SK-N-SH treated with all-trans-retinoic acid at 6 μM for 48 hours (cell line): ENCODE results near the gene ERH.

Experiments
- ATAC-seq: fragments of 200-7000 bp; cut with Tn5 transposase; 3 replicates; pipeline ENCODE4 v1.9.1; 2020; ENCODE audit warnings: mild to moderate bottlenecking, moderate library complexity
- ARNTL ChIP-seq: fragments of 450-650 bp; formaldehyde crosslinking; IDR thresholded peaks from 2 replicates; pipeline ENCODE4 v1.5.0; 2020; ENCODE audit warnings: low read depth, mild to moderate bottlenecking, moderate library complexity, borderline replicate concordance
- BACH2 ChIP-seq: fragments of 250-450 bp; sonication (Bioruptor Pico); IDR thresholded peaks from 2 replicates; pipeline ENCODE4 v1.9.0; 2021; ENCODE audit warnings: mild to moderate bottlenecking, borderline replicate concordance
- CREB5 ChIP-seq: fragments of 250-450 bp; sonication (Bioruptor Pico); IDR thresholded peaks from 2 replicates; pipeline ENCODE4 v1.5.1; 2020; ENCODE audit warnings: low read depth, mild to moderate bottlenecking, moderate library complexity
- CSRNP3 ChIP-seq: fragments of 250-450 bp; sonication (Bioruptor Pico); IDR thresholded peaks from 2 replicates; pipeline ENCODE4 v1.5.1; 2021; ENCODE audit warnings: mild to moderate bottlenecking, moderate library complexity
- ESRRG ChIP-seq: fragments of 250-450 bp; sonication (Bioruptor Pico); IDR thresholded peaks from 2 replicates; pipeline ENCODE4 v1.6.1; 2021; ENCODE audit warnings: mild to moderate bottlenecking
- GLIS3 ChIP-seq: fragments of 250-450 bp; sonication (Bioruptor Pico); IDR thresholded peaks from 2 replicates; pipeline ENCODE4 v1.5.0; 2020; ENCODE audit warnings: mild to moderate bottlenecking, moderate library complexity
- ISL1 ChIP-seq: fragments of 250-450 bp; sonication (Bioruptor Pico); IDR thresholded peaks from 2 replicates; pipeline ENCODE4 v2.1.2; 2022; ENCODE audit warnings: mild to moderate bottlenecking, moderate library complexity
- OSR1 ChIP-seq: fragments of 250-450 bp; sonication (Bioruptor Pico); IDR thresholded peaks from 2 replicates; pipeline ENCODE4 v1.8.0; 2022; ENCODE audit warnings: moderate library complexity, mild to moderate bottlenecking, inconsistent platforms
- POU6F1 ChIP-seq: fragments of 250-450 bp; sonication (Bioruptor Pico); IDR thresholded peaks from 2 replicates; pipeline ENCODE4 v1.8.0; 2021; ENCODE audit warnings: low read depth, mild to moderate bottlenecking, moderate library complexity, borderline replicate concordance
- PPARA ChIP-seq: fragments of 250-450 bp; sonication (Bioruptor Pico); IDR thresholded peaks from 2 replicates; pipeline ENCODE4 v1.5.0; 2020; ENCODE audit warnings: mild to moderate bottlenecking, borderline replicate concordance
- RARB ChIP-seq: fragments of 250-450 bp; sonication (Bioruptor Pico); IDR thresholded peaks from 2 replicates; pipeline ENCODE4 v1.8.0; 2021; ENCODE audit warnings: mild to moderate bottlenecking, moderate library complexity
- SNAI2 ChIP-seq: fragments of 250-450 bp; sonication (Bioruptor Pico); IDR thresholded peaks from 2 replicates; pipeline ENCODE4 v1.5.0; 2020; ENCODE audit warnings: mild to moderate bottlenecking, moderate library complexity
- TCF4 ChIP-seq: fragments of 250-450 bp; sonication (Bioruptor Pico); IDR thresholded peaks from 2 replicates; pipeline ENCODE4 v1.8.0; 2021; ENCODE audit warnings: mild to moderate bottlenecking, moderate library complexity, borderline replicate concordance
- TOX ChIP-seq: fragments of 250-450 bp; sonication (Bioruptor Pico); IDR thresholded peaks from 2 replicates; pipeline ENCODE4 v1.8.0; 2021; ENCODE audit warnings: mild to moderate bottlenecking, moderate library complexity, borderline replicate concordance
- TSHZ2 ChIP-seq: fragments of 250-450 bp; sonication (Bioruptor Pico); IDR thresholded peaks from 2 replicates; pipeline ENCODE4 v1.5.0; 2020; ENCODE audit warnings: mild to moderate bottlenecking, moderate library complexity
- ZC3H10 ChIP-seq: fragments of 250-450 bp; sonication (Bioruptor Pico); IDR thresholded peaks from 2 replicates; pipeline ENCODE4 v1.5.1; 2021; ENCODE audit warnings: mild to moderate bottlenecking, moderate library complexity
- ZFP3 ChIP-seq: fragments of 250-450 bp; sonication (Bioruptor Pico); IDR thresholded peaks from 2 replicates; pipeline ENCODE4 v1.5.0; 2020; ENCODE audit warnings: mild to moderate bottlenecking, moderate library complexity
- ZFP30 ChIP-seq: fragments of 450-650 bp; formaldehyde crosslinking; IDR thresholded peaks from 2 replicates; pipeline ENCODE4 v1.5.0; 2022; ENCODE audit warnings: mild to moderate bottlenecking, moderate library complexity
- ZNF565 ChIP-seq: fragments of 450-650 bp; formaldehyde crosslinking; conservative IDR thresholded peaks from 2 replicates; pipeline ENCODE4 v1.5.0; 2020; ENCODE audit warnings: low read depth, mild to moderate bottlenecking, moderate library complexity
- ZNF70 ChIP-seq: fragments of 450-650 bp; formaldehyde crosslinking; IDR thresholded peaks from 2 replicates; pipeline ENCODE4 v1.5.0; 2020; ENCODE audit warnings: mild to moderate bottlenecking, moderate library complexity
- ZNF8 ChIP-seq: fragments of 450-650 bp; formaldehyde crosslinking; IDR thresholded peaks from 2 replicates; pipeline ENCODE4 v1.5.0; 2020; ENCODE audit warnings: mild to moderate bottlenecking, moderate library complexity

ERH gene

GRCh38 chr14:69363964-69364363 is 34.1 kb downstream of the ERH start:
- ATAC-seq = no peak
- TF ChIP-seq TSHZ2 (no peak), ARNTL (no peak), ISL1 (no peak)

GRCh38 chr14:69363055-69363454 is 35.0 kb downstream of the ERH start:
- TF ChIP-seq ZFP30 (CRISPR knock-in tag) = no peak
- TF ChIP-seq CREB5 (CRISPR knock-in tag) = no peak
- TF ChIP-seq ZNF565 (CRISPR knock-in tag) = no peak
- no peak for TF ChIP-seq SNAI2
- no peak for TF ChIP-seq ARNTL
- no peak for TF ChIP-seq ZFP3 (CRISPR knock-in tag)
- no peak for TF ChIP-seq PPARA
- TF ChIP-seq OSR1 (CRISPR knock-in tag) = no peak
- TF ChIP-seq ZC3H10 (CRISPR knock-in tag) = no peak
- no peak for TF ChIP-seq RARB (CRISPR knock-in tag)
- TF ChIP-seq GLIS3 = no peak
- no peak for TF ChIP-seq BACH2
- no peak for TF ChIP-seq TCF4 (CRISPR knock-in tag)
- TF ChIP-seq ZNF8 (CRISPR knock-in tag) = no peak
- ATAC-seq = peak; percentile 83

- TF ChIP-seq ZFP30 (CRISPR knock-in tag) (no peak), TCF4 (CRISPR knock-in tag) (no peak), ZNF70 (no peak), ZFP3 (CRISPR knock-in tag) (no peak), ESRRG (CRISPR knock-in tag) (no peak), OSR1 (CRISPR knock-in tag) (no peak), TOX (CRISPR knock-in tag) (no peak), CSRNP3 (CRISPR knock-in tag) (no peak)
- no peak for ATAC-seq
Observed at GRCh38 chr14:69360438-69361108, 37.5 kb downstream of the ERH start.

GRCh38 chr14:69358966-69359365 is 39.1 kb downstream of the ERH start:
- TF ChIP-seq ARNTL (no peak), ZFP3 (CRISPR knock-in tag) (no peak), POU6F1 (CRISPR knock-in tag) (no peak)
- ATAC-seq = no peak
